ENCODE results near the gene ESPNL.
"Not testable (repeated sequence)": the region's sequence is repeated elsewhere in the genome, so short reads cannot be mapped to it uniquely, and the experiment has no call there.

The ESPNL gene

DNA sequence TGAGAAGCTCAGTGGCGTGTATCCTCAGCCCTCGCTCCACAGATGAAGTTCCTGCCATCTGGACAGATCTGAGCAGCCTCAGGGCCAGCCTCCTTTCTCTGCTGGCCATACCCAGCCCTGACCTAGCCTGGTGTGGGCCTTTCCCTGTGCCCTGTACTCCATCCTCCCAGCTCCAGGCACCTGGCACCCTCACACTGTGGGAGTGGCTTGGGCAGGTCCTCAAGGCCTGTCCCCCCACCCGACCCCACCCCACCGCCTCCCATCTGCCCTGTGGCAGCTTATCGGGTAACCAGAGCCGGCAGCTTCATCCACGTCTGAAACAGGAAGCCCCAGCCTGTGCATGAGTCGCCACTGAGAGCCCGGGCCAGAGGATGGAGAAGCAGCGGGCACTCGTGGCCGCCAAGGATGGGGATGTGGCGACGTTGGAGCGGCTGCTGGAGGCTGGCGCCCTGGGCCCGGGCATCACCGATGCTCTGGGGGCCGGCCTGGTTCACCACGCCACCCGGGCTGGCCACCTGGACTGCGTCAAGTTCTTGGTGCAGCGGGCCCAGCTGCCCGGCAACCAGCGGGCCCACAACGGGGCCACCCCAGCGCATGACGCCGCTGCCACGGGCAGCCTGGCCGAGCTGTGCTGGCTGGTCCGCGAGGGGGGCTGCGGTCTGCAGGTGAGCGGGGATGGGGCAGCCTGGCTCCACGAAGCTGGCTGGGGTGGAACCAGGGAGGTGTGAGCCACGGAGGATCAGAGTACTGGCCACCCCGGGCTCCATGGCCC lies at the start of gene ESPNL:
Gene ESPNL (plus strand): TSS at position 292 of the 772 bp plus-strand sequence. CDS start 80 bp downstream, at position 372.
- no peak for DNase-seq

GRCh38 chr2:238053191-238053776 lies 46.9 kb upstream of the ESPNL start:
- DNase-seq, result no peak

GRCh38 chr2:238055841-238056240 lies 44.3 kb upstream of the ESPNL start:
- no peak for DNase-seq

DNA sequence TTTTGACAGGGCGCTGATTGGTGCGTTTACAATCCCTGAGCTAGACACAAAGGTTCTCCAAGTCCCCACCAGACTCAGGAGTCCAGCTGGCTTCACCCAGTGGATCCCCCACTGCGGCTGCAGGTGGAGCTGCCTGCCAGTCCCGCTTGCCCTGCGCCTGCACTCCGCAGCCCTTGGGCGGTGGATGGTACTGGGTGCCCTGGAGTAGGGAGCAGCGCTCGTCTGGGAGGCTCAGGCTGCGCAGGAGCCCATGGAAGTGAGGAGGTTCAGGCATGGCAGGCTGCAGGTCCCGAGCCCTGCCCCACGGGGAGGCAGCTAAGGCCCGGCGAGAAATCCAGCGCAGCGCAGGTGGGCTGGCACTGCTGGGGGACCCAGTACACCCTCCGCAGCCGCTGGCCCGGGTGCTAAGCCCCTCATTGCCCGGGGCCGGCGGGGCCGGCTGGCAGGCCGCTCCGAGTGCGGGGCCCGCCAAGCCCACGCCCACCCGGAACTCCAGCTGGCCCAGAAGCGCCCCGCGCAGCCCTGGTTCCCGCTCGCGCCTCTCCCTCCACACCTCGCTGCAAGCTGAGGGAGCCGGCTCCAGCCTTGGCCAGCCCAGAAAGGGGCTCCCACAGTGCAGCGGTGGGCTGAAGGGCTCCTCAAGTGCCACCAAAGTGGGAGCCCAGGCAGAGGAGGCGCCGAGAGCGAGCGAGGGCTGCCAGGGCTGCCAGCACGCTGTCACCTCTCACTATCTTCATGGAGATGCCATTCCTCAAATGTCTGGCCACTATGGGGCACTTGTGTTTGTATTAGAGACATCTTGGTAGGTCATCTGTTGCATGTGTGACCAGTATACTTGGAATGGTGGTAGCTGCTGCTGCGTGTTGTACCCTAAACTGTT lies 42.2 kb upstream of the ESPNL start:
- not testable (repeated sequence) for DNase-seq

DNA sequence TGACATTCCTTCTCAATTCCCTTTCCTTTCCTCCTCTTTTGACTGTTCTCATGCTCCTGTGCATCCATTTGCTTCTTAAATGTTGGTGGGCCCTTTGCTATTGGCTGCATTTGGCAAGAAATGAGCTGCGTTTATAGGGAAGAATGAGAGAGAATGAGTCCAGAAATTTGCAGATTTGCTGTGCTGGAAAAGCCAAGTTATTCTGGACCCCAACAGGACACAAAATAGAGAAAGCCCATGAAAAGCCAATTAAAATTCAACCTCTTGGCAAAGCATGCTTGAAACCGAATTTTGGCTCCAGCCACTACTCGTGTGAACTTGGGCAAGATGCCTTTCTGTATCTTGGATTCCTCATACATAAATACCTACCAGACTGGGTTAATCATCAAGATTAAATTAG lies 40.6 kb upstream of the ESPNL start:
- DNase-seq, result no peak

- DNase-seq, result no peak
Observed at GRCh38 chr2:238060096-238060541, 40.0 kb upstream of the ESPNL start.

DNA sequence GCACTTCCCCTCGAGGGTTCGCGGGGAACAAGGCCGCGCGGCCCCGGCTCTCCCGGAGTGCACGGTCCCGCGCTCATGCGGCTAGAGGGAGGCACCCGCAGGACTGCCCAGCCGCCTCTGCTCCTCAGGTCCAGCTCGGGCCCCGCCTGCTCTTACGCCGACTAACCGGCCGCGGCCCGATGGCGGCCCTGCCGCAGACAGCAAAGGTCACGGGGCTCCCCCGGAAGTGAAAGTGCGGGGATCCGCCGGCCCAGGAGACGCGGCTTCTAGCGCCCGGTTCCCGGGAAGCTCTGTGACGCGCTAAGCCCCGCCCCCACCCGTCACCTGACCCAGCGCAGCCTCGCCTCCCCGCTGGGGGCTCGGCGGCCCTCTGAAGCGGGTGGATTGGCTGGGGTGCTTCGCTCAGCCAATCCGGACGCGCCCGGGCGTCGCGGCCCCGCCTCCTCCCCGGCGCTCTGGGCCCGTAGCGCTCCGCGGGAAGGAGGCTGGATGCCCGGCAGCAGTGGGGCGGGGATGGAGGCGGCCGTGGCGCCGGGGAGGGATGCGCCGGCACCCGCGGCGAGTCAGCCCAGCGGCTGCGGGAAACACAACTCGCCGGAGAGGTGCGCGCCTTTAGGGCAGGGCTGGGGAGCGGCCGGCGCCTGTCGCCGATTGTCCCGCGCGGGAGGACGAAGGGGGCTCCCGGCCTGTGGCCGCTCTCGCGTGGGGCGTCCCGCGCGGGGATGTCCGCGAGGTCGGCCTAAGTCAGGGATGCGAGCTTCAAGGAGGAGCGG lies 39.4 kb upstream of the ESPNL start, which contains the start of gene SCLY:
Gene SCLY (plus strand): TSS at position 460 of the 773 bp plus-strand sequence. CDS start 54 bp downstream, at position 514.
- DNase-seq, result peak; percentile 92

DNA sequence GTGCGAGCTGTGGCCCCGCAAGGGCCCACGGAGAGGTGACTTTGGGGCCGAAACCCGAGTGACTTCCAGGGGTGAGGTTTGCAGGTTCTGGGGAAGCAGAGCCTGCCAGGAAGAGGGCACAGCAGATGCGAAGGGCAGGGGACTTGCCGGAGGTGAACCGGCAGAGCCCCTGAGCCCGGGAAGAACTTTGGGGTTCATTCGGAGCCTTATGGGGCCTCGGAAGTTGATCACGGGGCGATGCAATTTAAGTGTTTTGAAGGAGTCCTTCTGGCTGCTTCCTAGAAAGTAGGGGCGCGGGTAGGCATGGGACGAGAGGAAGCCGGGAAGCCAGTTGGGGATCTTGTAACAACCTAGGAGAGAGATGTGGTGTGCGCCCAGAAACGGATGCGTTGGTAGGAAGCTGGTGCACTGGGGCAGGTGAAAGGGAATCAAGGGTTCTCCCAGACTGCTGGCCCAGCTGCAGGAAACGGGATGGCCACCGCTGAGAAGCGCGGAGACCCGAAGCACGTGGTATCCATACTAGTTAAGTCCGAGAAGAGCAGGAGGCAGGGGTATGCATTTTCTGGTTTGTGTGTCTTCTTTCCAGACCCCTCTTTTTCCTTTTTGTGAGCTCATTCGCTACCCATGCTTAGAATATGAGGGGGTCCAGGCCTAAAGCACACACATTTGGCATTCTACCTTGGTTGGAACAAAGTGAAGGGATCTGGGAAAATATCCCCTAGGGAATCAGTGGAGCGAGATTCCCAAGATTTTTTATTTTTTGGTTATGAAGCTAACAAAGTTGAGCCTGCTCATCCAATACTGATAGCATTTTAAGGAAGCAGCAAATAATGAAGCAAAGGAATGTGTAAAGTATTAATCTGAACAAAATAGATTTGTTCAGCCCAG lies 38.6 kb upstream of the ESPNL start:
- DNase-seq, result no peak

- DNase-seq, result no peak
Observed at GRCh38 chr2:238063414-238064189, 36.5 kb upstream of the ESPNL start.

DNA sequence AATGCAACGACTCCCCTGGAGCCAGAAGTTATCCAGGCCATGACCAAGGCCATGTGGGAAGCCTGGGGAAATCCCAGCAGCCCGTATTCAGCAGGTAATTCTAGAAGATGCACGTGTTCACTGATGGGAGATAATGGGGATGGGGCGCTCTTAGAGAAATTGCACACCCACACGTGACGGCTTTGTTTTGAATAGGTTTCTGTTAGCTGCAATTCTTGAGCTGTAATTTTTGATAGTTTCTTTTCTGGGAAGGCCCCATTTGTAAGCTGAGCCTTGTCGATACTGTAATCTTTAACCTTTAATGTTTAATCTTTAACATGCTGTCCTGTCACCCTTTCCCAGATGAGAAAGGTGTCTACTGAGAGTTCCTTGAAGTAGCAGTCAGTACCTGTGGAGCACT lies 35.8 kb upstream of the ESPNL start:
- no peak for DNase-seq

- no peak for DNase-seq
Observed at GRCh38 chr2:238065071-238065846, 34.9 kb upstream of the ESPNL start.

- DNase-seq, result no peak
Observed at GRCh38 chr2:238066218-238066617, 33.9 kb upstream of the ESPNL start.

DNA sequence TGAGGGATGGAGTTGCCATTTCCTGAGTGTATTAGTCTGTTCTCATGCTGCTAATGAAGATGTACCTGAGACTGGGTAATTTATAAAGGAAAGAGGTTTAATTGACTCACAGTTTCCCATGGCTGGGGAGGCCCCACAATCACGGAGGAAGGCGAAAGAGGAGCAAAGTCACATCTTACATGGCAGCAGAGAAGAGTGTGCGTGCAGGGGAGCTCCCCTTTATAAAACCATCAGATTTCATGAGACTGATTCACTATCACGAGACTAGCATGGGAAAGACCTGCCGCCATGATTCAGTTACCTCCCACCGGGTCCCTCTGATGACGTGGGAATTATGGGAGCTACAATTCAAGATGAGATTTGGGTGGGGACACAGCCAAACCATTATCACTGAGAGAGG lies 33.4 kb upstream of the ESPNL start:
- DNase-seq, result not testable (repeated sequence)

DNA sequence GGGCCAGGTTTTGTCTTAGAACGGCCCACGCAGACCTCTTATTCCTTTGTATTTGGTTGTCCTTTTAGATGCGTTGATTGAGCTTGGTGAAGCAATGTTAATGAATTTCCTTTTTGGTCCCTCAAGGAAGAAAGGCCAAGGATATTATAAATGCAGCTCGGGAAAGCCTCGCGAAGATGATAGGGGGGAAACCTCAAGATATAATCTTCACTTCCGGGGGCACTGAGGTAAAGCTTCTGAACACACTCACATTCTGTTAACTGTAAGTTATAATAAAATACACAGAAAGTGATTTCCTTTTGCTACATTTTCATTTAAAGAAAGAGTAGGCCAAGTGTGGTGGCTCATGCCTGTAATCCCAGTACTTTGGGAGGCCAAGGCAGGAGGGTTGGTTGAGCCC lies 32.2 kb upstream of the ESPNL start:
- no peak for DNase-seq

- no peak for DNase-seq
Observed at GRCh38 chr2:238069021-238069709, 31.0 kb upstream of the ESPNL start.

DNA sequence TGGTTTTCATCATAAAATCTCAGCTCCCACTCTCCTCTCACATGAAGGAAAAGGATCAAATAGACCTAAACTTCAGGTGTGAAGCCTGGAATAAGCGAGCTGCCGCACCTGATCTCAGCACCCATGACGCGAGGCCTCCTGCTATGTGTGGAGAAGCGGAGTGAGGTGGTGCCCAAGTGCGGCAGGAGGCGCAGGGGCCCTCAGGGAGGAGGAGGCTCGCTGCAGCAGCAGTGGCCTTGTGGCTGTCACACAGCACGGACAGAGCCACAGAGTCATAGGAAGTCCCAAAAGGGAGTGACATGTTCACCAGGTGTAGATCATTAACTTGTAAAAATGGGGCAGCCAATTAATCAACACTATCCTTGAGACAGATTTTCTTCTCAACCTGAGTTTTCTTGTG lies 30.3 kb upstream of the ESPNL start:
- no peak for DNase-seq

DNA sequence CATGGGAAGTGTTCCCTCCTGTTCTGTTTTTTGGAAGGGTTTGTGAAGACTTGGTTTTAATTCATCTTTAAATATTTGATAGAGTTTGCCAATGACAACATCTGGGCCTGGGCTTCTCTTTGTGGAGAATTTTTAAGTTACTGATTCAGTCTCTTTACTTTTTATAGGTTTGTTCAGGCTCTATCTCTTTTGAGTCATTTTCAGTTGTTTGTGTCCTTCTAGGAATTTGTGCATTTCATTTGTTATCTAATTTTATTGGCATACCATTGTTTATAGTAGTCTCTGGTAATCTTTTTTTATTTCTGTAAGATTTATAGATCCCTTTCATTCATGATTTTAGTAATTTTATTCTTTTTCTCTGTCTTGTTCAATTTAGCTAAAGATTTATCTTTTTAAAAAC lies 24.7 kb upstream of the ESPNL start:
- DNase-seq, result no peak

- DNase-seq, result no peak
Observed at GRCh38 chr2:238077292-238077691, 22.8 kb upstream of the ESPNL start.

- no peak for DNase-seq
Observed at GRCh38 chr2:238079874-238080327, 20.2 kb upstream of the ESPNL start.

All from GOT3 (cell line).